ENCODE results near the gene GDPGP1. TPM values are rescaled to one million over a fixed set of nuclear protein-coding genes. Genes with fewer than 3 reads are reported as not detected.

Gene GDPGP1
- total RNA-seq, 4 donors from 2014 or later: 8.3 to 24.0 (median 19.6) TPM

- Histone ChIP-seq H3K4me3 (peak overlapping the region; percentile 53 to 87 (median 78)), H3K36me3 (no peaks in the 10 kb centered on the region), H3K4me1 (peaks cover 3 to 45% (median 11%) of the 10 kb centered on the region in 4 donors), H3K9me3 (no peaks in the 10 kb centered on the region), H3K27me3 (no peaks in the 10 kb centered on the region), H3K27ac (peak overlapping the region; percentile 93 to 98 (median 96))
- DNase-seq: peak in 2 of 3 donors; percentile 72 to 79
- TF ChIP-seq POLR2A (IDR thresholded peaks at IDR 0.05): peak; percentile 46 to 64
- no peak for TF ChIP-seq CTCF (IDR thresholded peaks at IDR 0.05)
Measured at GRCh38 chr15:90264671-90265070, 30.7 kb downstream of the GDPGP1 start.

GRCh38 chr15:90265271-90266060, 31.5 kb downstream of the GDPGP1 start, which contains the start of gene NGRN:
NGRN (plus strand) TSS chr15:90265672; CDS start chr15:90265713, 41 bp downstream.
- peaks cover 3 to 45% (median 11%) of the 10 kb centered on the region in 4 donors for H3K4me1 ChIP-seq
- TF ChIP-seq POLR2A (IDR thresholded peaks at IDR 0.05) (peak; percentile 87 to 92), CTCF (IDR thresholded peaks at IDR 0.05) (peak in 1 of 6 experiments; percentile 5)
- H3K4me3 ChIP-seq: peak within 1 kb of the TSS; percentile 53 to 87 (median 78)
- H3K27me3 ChIP-seq: no peaks in the 10 kb centered on the region
- peak within 1 kb of the TSS; percentile 93 to 98 (median 96) for H3K27ac ChIP-seq
- H3K9me3 ChIP-seq: no peaks in the 10 kb centered on the region
- peaks cover 0 to 2% (median 0%) of the 10 kb centered on the region in 3 donors for H3K36me3 ChIP-seq
- peak; percentile 94 to 98 (median 95) for DNase-seq

GRCh38 chr15:90266061-90266431, 32.0 kb downstream of the GDPGP1 start:
- peak overlapping the region; percentile 93 to 98 (median 96) for H3K27ac ChIP-seq
- H3K27me3 ChIP-seq: no peaks in the 10 kb centered on the region
- no peaks in the 10 kb centered on the region for H3K9me3 ChIP-seq
- DNase-seq: peak in 2 of 3 donors; percentile 52 to 54
- H3K4me3 ChIP-seq: peak overlapping the region; percentile 53 to 87 (median 78)
- peaks cover 0 to 7% (median 0%) of the 10 kb centered on the region in 3 donors for H3K36me3 ChIP-seq
- H3K4me1 ChIP-seq: peaks cover 3 to 45% (median 11%) of the 10 kb centered on the region in 4 donors
- TF ChIP-seq POLR2A (IDR thresholded peaks at IDR 0.05) (no peak), CTCF (IDR thresholded peaks at IDR 0.05) (no peak)

GRCh38 chr15:90266485-90266884, 32.5 kb downstream of the GDPGP1 start:
- H3K9me3 ChIP-seq: no peaks in the 10 kb centered on the region
- DNase-seq: no peak
- H3K4me3 ChIP-seq: peak overlapping the region; percentile 53 to 87 (median 78)
- no peaks in the 10 kb centered on the region for H3K27me3 ChIP-seq
- H3K4me1 ChIP-seq: peaks cover 3 to 45% (median 11%) of the 10 kb centered on the region in 4 donors
- peak overlapping the region; percentile 93 to 98 (median 96) for H3K27ac ChIP-seq
- no peak for TF ChIP-seq CTCF (IDR thresholded peaks at IDR 0.05)
- no peak for TF ChIP-seq POLR2A (IDR thresholded peaks at IDR 0.05)
- H3K36me3 ChIP-seq: peaks cover 0 to 12% (median 0%) of the 10 kb centered on the region in 3 donors

GRCh38 chr15:90268415-90268814, 34.4 kb downstream of the GDPGP1 start:
- Histone ChIP-seq H3K27me3 (no peaks in the 10 kb centered on the region), H3K4me1 (peaks cover 3 to 32% (median 11%) of the 10 kb centered on the region in 4 donors), H3K36me3 (peaks cover 0 to 30% (median 0%) of the 10 kb centered on the region in 3 donors), H3K27ac (no peak overlapping the region), H3K9me3 (no peaks in the 10 kb centered on the region), H3K4me3 (peak overlapping the region in 1 of 4 donors; percentile 77)
- no peak for TF ChIP-seq POLR2A (IDR thresholded peaks at IDR 0.05)
- TF ChIP-seq CTCF (IDR thresholded peaks at IDR 0.05): no peak
- DNase-seq: no peak
